Hepatocyte (in vitro differentiated cells): ENCODE results near the gene VPS51.

Experiments
- CTCF ChIP-seq: fragments of 200-600 bp; sonication (generic); IDR thresholded peaks from 2 replicates; pipeline ENCODE4 v1.5.1; 2016; ENCODE audit warnings: antibody characterized with exemption, mild to moderate bottlenecking; ENCODE audit not compliant: poor library complexity
- EZH2 ChIP-seq: fragments of 200-600 bp; sonication (generic); IDR thresholded peaks from 2 replicates; pipeline ENCODE4 v1.6.1; 2016; ENCODE audit warnings: antibody characterized with exemption, mild to moderate bottlenecking, borderline replicate concordance
- EZH2phosphoT487 ChIP-seq: fragments of 200-600 bp; sonication (generic); IDR thresholded peaks from one replicate; pipeline ENCODE4 v1.6.1; 2018; ENCODE audit warnings: antibody characterized with exemption, mild to moderate bottlenecking, low read depth, moderate library complexity; ENCODE audit not compliant: unreplicated experiment, severe bottlenecking

GRCh38 chr11:65089621-65090020 is 6.4 kb upstream of the VPS51 start:
- TF ChIP-seq CTCF = no peak
- TF ChIP-seq EZH2 = no peak
- TF ChIP-seq EZH2phosphoT487 = no peak
